Naive B cell (primary cell): ENCODE data around the gene YES1. TPM values are rescaled to one million over a fixed set of nuclear protein-coding genes. Genes with fewer than 3 reads are reported as not detected.

Experiments
- ATAC-seq, 2 donors: fragments of 150-1000 bp; cut with Tn5 transposase; 2 replicates each; pipeline ENCODE4 v1.10.0; 2021; ENCODE audit warnings: low read depth in 2 of 2, mild to moderate bottlenecking in 2 of 2, moderate library complexity in 2 of 2
- DNase-seq: peaks from one replicate; pipeline ENCODE4 v3.0.0; 2022
- H3K27ac Mint-ChIP-seq, 6 donors: one replicate each; pipeline ENCODE4 v1.8.0; 2020 to 2022; ENCODE audit warnings: mild to moderate bottlenecking in 6 of 6, mixed read lengths in 6 of 6, moderate library complexity in 5 of 6, inconsistent platforms in 2 of 6
- H3K27me3 Mint-ChIP-seq, 3 donors: one replicate each; pipeline ENCODE4 v1.8.0; 2021 to 2022; ENCODE audit warnings: mixed read lengths in 3 of 3, mild to moderate bottlenecking in 1 of 3
- H3K36me3 Mint-ChIP-seq, 2 donors: one replicate each; pipeline ENCODE4 v1.8.0; 2020 to 2022; ENCODE audit warnings: mixed read lengths in 2 of 2, inconsistent platforms in 1 of 2, mild to moderate bottlenecking in 1 of 2
- H3K4me1 Mint-ChIP-seq, 3 donors: one replicate each; pipeline ENCODE4 v1.8.0; 2020 to 2022; ENCODE audit warnings: mixed read lengths in 3 of 3, inconsistent platforms in 1 of 3, mild to moderate bottlenecking in 1 of 3, moderate library complexity in 1 of 3
- H3K4me3 Mint-ChIP-seq, 8 donors: one replicate each; pipeline ENCODE4 v1.8.0; 2020 to 2022; ENCODE audit warnings: mild to moderate bottlenecking in 8 of 8, mixed read lengths in 8 of 8, moderate library complexity in 8 of 8, inconsistent platforms in 2 of 8
- H3K9me3 Mint-ChIP-seq, 7 donors: one replicate each; pipeline ENCODE4 v1.8.0; 2020 to 2022; ENCODE audit warnings: mixed read lengths in 7 of 7, mild to moderate bottlenecking in 5 of 7, inconsistent platforms in 2 of 7, moderate library complexity in 1 of 7
- polyA plus RNA-seq, 6 donors: library from polyadenylated mRNA; unstranded; fragments of 300-500 nt; fragmentation: Illumina TruSeq; gene quantifications; one replicate each; pipeline ENCODE4 v1.2.3, GENCODE V29; 2021; ENCODE audit warnings: low read depth in 6 of 6

YES1 gene
- polyA plus RNA-seq, 6 donors from 2014 or later: not detected

GRCh38 chr18:723541-724080, 88.4 kb downstream of the YES1 start:
- H3K4me1 Mint-ChIP-seq: peaks cover 0 to 3% (median 0%) of the 10 kb centered on the region in 3 donors
- H3K4me3 Mint-ChIP-seq: no peak overlapping the region
- no peak for DNase-seq
- H3K27ac Mint-ChIP-seq: no peak overlapping the region
- ATAC-seq: no peak
- H3K9me3 Mint-ChIP-seq: peaks cover 0 to 2% (median 0%) of the 10 kb centered on the region in 7 donors
- no peaks in the 10 kb centered on the region for H3K36me3 Mint-ChIP-seq
- peaks cover 0 to 5% (median 0%) of the 10 kb centered on the region in 3 donors for H3K27me3 Mint-ChIP-seq

- no peaks in the 10 kb centered on the region for H3K36me3 Mint-ChIP-seq
- no peak for DNase-seq
- peaks cover 0 to 7% (median 0%) of the 10 kb centered on the region in 7 donors for H3K9me3 Mint-ChIP-seq
- ATAC-seq: no peak
- peaks cover 0 to 5% (median 0%) of the 10 kb centered on the region in 3 donors for H3K27me3 Mint-ChIP-seq
- no peak overlapping the region for H3K4me3 Mint-ChIP-seq
- H3K27ac Mint-ChIP-seq: peak overlapping the region in 1 of 6 donors; percentile 76
- H3K4me1 Mint-ChIP-seq: peaks cover 0 to 1% (median under 1%) of the 10 kb centered on the region in 3 donors
Observed at GRCh38 chr18:717003-717402, 95.0 kb downstream of the YES1 start.

GRCh38 chr18:715626-716025, 96.4 kb downstream of the YES1 start:
- Mint-ChIP-seq H3K27ac (no peak overlapping the region), H3K4me3 (no peak overlapping the region), H3K9me3 (peaks cover 0 to 7% (median 0%) of the 10 kb centered on the region in 7 donors), H3K4me1 (peaks cover 6 to 12% (median 12%) of the 10 kb centered on the region in 3 donors), H3K36me3 (no peaks in the 10 kb centered on the region), H3K27me3 (peaks cover 2 to 13% (median 10%) of the 10 kb centered on the region in 3 donors)
- DNase-seq (no peak), ATAC-seq (no peak)

GRCh38 chr18:713135-713490, 98.9 kb downstream of the YES1 start:
- H3K36me3 Mint-ChIP-seq: peaks cover 0 to 13% of the 10 kb centered on the region in 2 donors
- no peak overlapping the region for H3K27ac Mint-ChIP-seq
- H3K4me3 Mint-ChIP-seq: peak overlapping the region in 4 of 8 donors; percentile 6 to 88 (median 27)
- ATAC-seq (no peak), DNase-seq (no peak)
- H3K4me1 Mint-ChIP-seq: peaks cover 10 to 12% (median 12%) of the 10 kb centered on the region in 3 donors
- H3K27me3 Mint-ChIP-seq: peaks cover 17 to 25% (median 24%) of the 10 kb centered on the region in 3 donors
- H3K9me3 Mint-ChIP-seq: peaks cover 0 to 7% (median 0%) of the 10 kb centered on the region in 7 donors

GRCh38 chr18:712401-713134, 99.5 kb downstream of the YES1 start, which contains the start of gene ENOSF1:
TSS of gene ENOSF1 (minus strand) at chr18:712630. CDS start at chr18:712587, 43 bp downstream.
- ATAC-seq: peak; percentile 55 to 59
- H3K4me3 Mint-ChIP-seq: peak within 1 kb of the TSS; percentile 69 to 92 (median 86)
- H3K27me3 Mint-ChIP-seq: peaks cover 17 to 25% (median 24%) of the 10 kb centered on the region in 3 donors
- peaks cover 10 to 12% (median 12%) of the 10 kb centered on the region in 3 donors for H3K4me1 Mint-ChIP-seq
- peak within 1 kb of the TSS in 5 of 6 donors; percentile 30 to 93 (median 85) for H3K27ac Mint-ChIP-seq
- H3K36me3 Mint-ChIP-seq: peaks cover 0 to 13% of the 10 kb centered on the region in 2 donors
- peak; percentile 45 for DNase-seq
- peaks cover 0 to 7% (median 0%) of the 10 kb centered on the region in 7 donors for H3K9me3 Mint-ChIP-seq

GRCh38 chr18:711657-712400, 100.2 kb downstream of the YES1 start:
- peaks cover 0 to 7% (median 0%) of the 10 kb centered on the region in 7 donors for H3K9me3 Mint-ChIP-seq
- peak overlapping the region; percentile 69 to 92 (median 86) for H3K4me3 Mint-ChIP-seq
- peak; percentile 58 for DNase-seq
- ATAC-seq: peak; percentile 78 to 82
- peaks cover 0 to 13% of the 10 kb centered on the region in 2 donors for H3K36me3 Mint-ChIP-seq
- peak overlapping the region in 5 of 6 donors; percentile 30 to 93 (median 85) for H3K27ac Mint-ChIP-seq
- H3K27me3 Mint-ChIP-seq: peaks cover 17 to 24% (median 21%) of the 10 kb centered on the region in 3 donors
- H3K4me1 Mint-ChIP-seq: peaks cover 10 to 12% (median 12%) of the 10 kb centered on the region in 3 donors

GRCh38 chr18:711310-711656, 100.8 kb downstream of the YES1 start:
- Mint-ChIP-seq H3K36me3 (peaks cover 0 to 13% of the 10 kb centered on the region in 2 donors), H3K4me1 (peaks cover 10 to 12% (median 12%) of the 10 kb centered on the region in 3 donors), H3K4me3 (peak overlapping the region; percentile 69 to 92 (median 86)), H3K27me3 (peaks cover 17 to 24% (median 20%) of the 10 kb centered on the region in 3 donors), H3K9me3 (peaks cover 0 to 7% (median 0%) of the 10 kb centered on the region in 7 donors), H3K27ac (peak overlapping the region in 5 of 6 donors; percentile 30 to 93 (median 85))
- no peak for ATAC-seq
- no peak for DNase-seq

GRCh38 chr18:710418-711300, 101.4 kb downstream of the YES1 start:
- Mint-ChIP-seq H3K4me3 (peak overlapping the region in 5 of 8 donors; percentile 69 to 92 (median 84)), H3K27ac (peak overlapping the region in 4 of 6 donors; percentile 24 to 78 (median 41)), H3K4me1 (peaks cover 10 to 12% (median 12%) of the 10 kb centered on the region in 3 donors), H3K36me3 (peaks cover 0 to 13% of the 10 kb centered on the region in 2 donors), H3K27me3 (peaks cover 17 to 24% (median 20%) of the 10 kb centered on the region in 3 donors), H3K9me3 (peaks cover 0 to 7% (median 0%) of the 10 kb centered on the region in 7 donors)
- ATAC-seq (no peak), DNase-seq (no peak)

GRCh38 chr18:709771-710170, 102.3 kb downstream of the YES1 start:
- H3K36me3 Mint-ChIP-seq: peaks cover 0 to 13% of the 10 kb centered on the region in 2 donors
- H3K4me1 Mint-ChIP-seq: peaks cover 10 to 12% (median 12%) of the 10 kb centered on the region in 3 donors
- no peak for ATAC-seq
- H3K27ac Mint-ChIP-seq: no peak overlapping the region
- H3K9me3 Mint-ChIP-seq: peaks cover 0 to 7% (median 0%) of the 10 kb centered on the region in 7 donors
- no peak overlapping the region for H3K4me3 Mint-ChIP-seq
- DNase-seq: no peak
- H3K27me3 Mint-ChIP-seq: peaks cover 17 to 24% (median 20%) of the 10 kb centered on the region in 3 donors

- H3K27me3 Mint-ChIP-seq: peaks cover 17 to 24% (median 20%) of the 10 kb centered on the region in 3 donors
- peaks cover 10 to 12% (median 12%) of the 10 kb centered on the region in 3 donors for H3K4me1 Mint-ChIP-seq
- peak overlapping the region in 1 of 6 donors; percentile 73 for H3K27ac Mint-ChIP-seq
- peaks cover 0 to 13% of the 10 kb centered on the region in 2 donors for H3K36me3 Mint-ChIP-seq
- peaks cover 0 to 1% (median 0%) of the 10 kb centered on the region in 7 donors for H3K9me3 Mint-ChIP-seq
- H3K4me3 Mint-ChIP-seq: no peak overlapping the region
- DNase-seq (no peak), ATAC-seq (no peak)
Observed at GRCh38 chr18:708096-708495, 103.9 kb downstream of the YES1 start.

- H3K4me3 Mint-ChIP-seq: no peak overlapping the region
- peak overlapping the region in 1 of 6 donors; percentile 27 for H3K27ac Mint-ChIP-seq
- no peak for DNase-seq
Observed at GRCh38 chr18:706405-706804, 105.6 kb downstream of the YES1 start.

More at GRCh38 chr18:706405-706804, 105.6 kb downstream of the YES1 start:
- Mint-ChIP-seq H3K27me3 (peaks cover 17 to 20% (median 17%) of the 10 kb centered on the region in 3 donors), H3K9me3 (peaks cover 0 to 1% (median 0%) of the 10 kb centered on the region in 7 donors), H3K4me1 (peaks cover 4 to 8% (median 6%) of the 10 kb centered on the region in 3 donors), H3K36me3 (peaks cover 0 to 13% of the 10 kb centered on the region in 2 donors)
- ATAC-seq: no peak
